IMR-90 (cell line): Measurements from ENCODE around the gene RIOK2.

Experiments used
- BHLHE40 ChIP-seq: fragments of 150-350 bp; IDR thresholded peaks from 2 replicates; pipeline ENCODE4 v1.6.1; 2016; ENCODE audit warnings: mild to moderate bottlenecking, low read depth, low read length
- CEBPB ChIP-seq: IDR thresholded peaks from 2 replicates; pipeline ENCODE4 v1.6.1; 2012; ENCODE audit warnings: low read depth, low read length, improper control_type of control experiment
- CTCF ChIP-seq: conservative IDR thresholded peaks from 2 replicates; pipeline ENCODE4 v1.5.1; 2012; ENCODE audit warnings: mild to moderate bottlenecking, low read depth, low read length, improper control_type of control experiment
- FOS ChIP-seq: fragments of 150-350 bp; IDR thresholded peaks from 2 replicates; pipeline ENCODE4 v1.6.1; 2016; ENCODE audit warnings: low read depth, low read length
- MAFK ChIP-seq: IDR thresholded peaks from 2 replicates; pipeline ENCODE4 v1.6.1; 2012; ENCODE audit warnings: low read depth, low read length, improper control_type of control experiment
- MAZ ChIP-seq: IDR thresholded peaks from 2 replicates; pipeline ENCODE4 v1.6.1; 2012; ENCODE audit warnings: low read depth, mild to moderate bottlenecking, low read length, improper control_type of control experiment, moderate library complexity, borderline replicate concordance
- MXI1 ChIP-seq: IDR thresholded peaks from 2 replicates; pipeline ENCODE4 v1.6.1; 2012; ENCODE audit warnings: low read depth, mild to moderate bottlenecking, low read length, moderate library complexity, borderline replicate concordance
- NFE2L2 ChIP-seq: fragments of 150-350 bp; IDR thresholded peaks from 2 replicates; pipeline ENCODE4 v1.6.1; 2016; ENCODE audit warnings: low read depth, mild to moderate bottlenecking, low read length
- POLR2A ChIP-seq: IDR thresholded peaks from 2 replicates; pipeline ENCODE4 v1.6.1; 2012; ENCODE audit warnings: mild to moderate bottlenecking, low read depth, low read length
- RAD21 ChIP-seq: IDR thresholded peaks from 2 replicates; pipeline ENCODE4 v1.6.1; 2012; ENCODE audit warnings: low read length, improper control_type of control experiment
- RCOR1 ChIP-seq: IDR thresholded peaks from 2 replicates; pipeline ENCODE4 v1.6.1; 2012; ENCODE audit warnings: mild to moderate bottlenecking, low read length, improper control_type of control experiment; ENCODE audit not compliant: insufficient replicate concordance
- RFX5 ChIP-seq: IDR thresholded peaks from 2 replicates; pipeline ENCODE4 v1.8.0; 2012; ENCODE audit warnings: low read depth, mild to moderate bottlenecking, low read length, moderate library complexity
- SMC3 ChIP-seq: fragments of 150-350 bp; IDR thresholded peaks from 2 replicates; pipeline ENCODE4 v1.6.1; 2016; ENCODE audit warnings: low read depth, mild to moderate bottlenecking, antibody characterized with exemption, low read length, moderate library complexity
- USF2 ChIP-seq: fragments of 150-350 bp; IDR thresholded peaks from 2 replicates; pipeline ENCODE4 v1.6.1; 2017; ENCODE audit warnings: mild to moderate bottlenecking, antibody characterized with exemption, low read length, low read depth

DNA sequence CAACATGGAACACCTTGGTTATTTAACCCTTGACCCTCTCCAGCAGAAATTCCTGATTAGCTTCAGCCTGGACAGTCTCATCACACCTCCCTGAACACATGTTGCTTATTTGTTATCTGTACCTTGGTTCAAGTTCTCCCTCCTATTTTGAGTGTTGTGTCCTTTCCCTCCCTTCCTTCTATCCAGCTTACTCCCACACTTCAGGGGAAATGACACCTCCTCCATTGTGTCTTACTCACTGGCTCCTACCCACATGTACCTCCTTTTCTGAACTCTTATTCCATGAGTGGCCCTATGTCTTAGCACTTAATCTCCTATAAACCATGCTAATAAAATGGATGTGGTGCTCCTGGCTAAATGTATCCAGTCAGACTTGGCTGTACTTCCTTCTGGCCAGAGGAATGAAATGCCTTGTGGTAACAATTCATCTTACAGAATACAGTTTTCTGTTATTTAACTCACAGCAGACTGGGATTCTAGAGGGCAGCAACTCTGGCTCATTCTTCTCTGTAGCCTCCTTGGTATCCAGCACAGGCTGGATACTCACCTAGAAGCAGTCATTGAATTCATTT is 51.8 kb downstream of the RIOK2 start:
- TF ChIP-seq CTCF, result no peak
- no peak for TF ChIP-seq RAD21
- no peak for TF ChIP-seq RCOR1
- TF ChIP-seq RFX5, result no peak
- no peak for TF ChIP-seq POLR2A
- no peak for TF ChIP-seq MAFK
- no peak for TF ChIP-seq MAZ
- TF ChIP-seq MXI1, result no peak
- no peak for TF ChIP-seq USF2
- TF ChIP-seq SMC3, result no peak
- TF ChIP-seq BHLHE40, result no peak
- TF ChIP-seq NFE2L2, result no peak
- no peak for TF ChIP-seq CEBPB
- TF ChIP-seq FOS, result no peak
